H1 (cell line): Measurements from ENCODE around the gene ZC3H18. TPM values are rescaled to one million over a fixed set of nuclear protein-coding genes. Genes with fewer than 3 reads are reported as not detected.

ENCODE experiments used
- CBX5 ChIP-seq: fragments of 300-800, 300-1000 bp; sonication (generic); IDR thresholded peaks from 2 replicates; pipeline ENCODE4 v1.7.1; 2016; ENCODE audit warnings: antibody characterized with exemption, low read length, low read depth
- FOSL1 ChIP-seq: IDR thresholded peaks from 2 replicates; pipeline ENCODE4 v1.6.1; 2011; ENCODE audit warnings: mild to moderate bottlenecking, low read depth, low read length, moderate library complexity; ENCODE audit not compliant: insufficient read depth
- KDM1A ChIP-seq: fragments of 200-600, 300-600 bp; sonication (generic); IDR thresholded peaks from 2 replicates; pipeline ENCODE4 v1.7.1; 2016; ENCODE audit warnings: mild to moderate bottlenecking, low read length, borderline replicate concordance
- SAP30 ChIP-seq: fragments of 300-600 bp; sonication (generic); IDR thresholded peaks from 2 replicates; pipeline ENCODE4 v1.7.1; 2012; ENCODE audit warnings: low read length, moderate library complexity, mild to moderate bottlenecking, inconsistent platforms; ENCODE audit not compliant: insufficient read depth, insufficient replicate concordance
- polyA plus RNA-seq, 7 experiments: library from polyadenylated mRNA; depleted of rRNA in 3 of 7; stranded (reverse) in 5 of 7; unstranded in 2 of 7; fragments of >200 nt in 5 of 7; fragments of 200-250 nt in 2 of 7; gene quantifications; 1 replicate in 5 of 7; 2 replicates in 1 of 7; 4 replicates in 1 of 7; pipeline versions ENCODE4 v1.2.1 to v1.2.3, GENCODE V29; 2011 to 2013; ENCODE audit warnings: missing spikeins in 2 of 7, mixed read lengths in 2 of 7
- total RNA-seq: library from RNA; stranded (reverse); fragmentation: NEBNext Ultra II Directional; extraction: Animal tissue kit (Norgen Biotek cat#: 25700); gene quantifications from 2 replicates; pipeline ENCODE4 v1.2.1, GENCODE V29; 2021
- TF ChIP-seq, protein P1 (sequence below): IDR thresholded peaks from 2 replicates; pipeline ENCODE4 v1.6.1; 2011; ENCODE audit warnings: low read depth, mild to moderate bottlenecking, low read length; ENCODE audit not compliant: insufficient read depth

Gene ZC3H18
- total and polyA plus RNA-seq, 2 of the 8 experiments (the other 6 are each of a cell fraction or from before 2014, with no cell fraction given), result 12.1 to 73.2 TPM

DNA sequence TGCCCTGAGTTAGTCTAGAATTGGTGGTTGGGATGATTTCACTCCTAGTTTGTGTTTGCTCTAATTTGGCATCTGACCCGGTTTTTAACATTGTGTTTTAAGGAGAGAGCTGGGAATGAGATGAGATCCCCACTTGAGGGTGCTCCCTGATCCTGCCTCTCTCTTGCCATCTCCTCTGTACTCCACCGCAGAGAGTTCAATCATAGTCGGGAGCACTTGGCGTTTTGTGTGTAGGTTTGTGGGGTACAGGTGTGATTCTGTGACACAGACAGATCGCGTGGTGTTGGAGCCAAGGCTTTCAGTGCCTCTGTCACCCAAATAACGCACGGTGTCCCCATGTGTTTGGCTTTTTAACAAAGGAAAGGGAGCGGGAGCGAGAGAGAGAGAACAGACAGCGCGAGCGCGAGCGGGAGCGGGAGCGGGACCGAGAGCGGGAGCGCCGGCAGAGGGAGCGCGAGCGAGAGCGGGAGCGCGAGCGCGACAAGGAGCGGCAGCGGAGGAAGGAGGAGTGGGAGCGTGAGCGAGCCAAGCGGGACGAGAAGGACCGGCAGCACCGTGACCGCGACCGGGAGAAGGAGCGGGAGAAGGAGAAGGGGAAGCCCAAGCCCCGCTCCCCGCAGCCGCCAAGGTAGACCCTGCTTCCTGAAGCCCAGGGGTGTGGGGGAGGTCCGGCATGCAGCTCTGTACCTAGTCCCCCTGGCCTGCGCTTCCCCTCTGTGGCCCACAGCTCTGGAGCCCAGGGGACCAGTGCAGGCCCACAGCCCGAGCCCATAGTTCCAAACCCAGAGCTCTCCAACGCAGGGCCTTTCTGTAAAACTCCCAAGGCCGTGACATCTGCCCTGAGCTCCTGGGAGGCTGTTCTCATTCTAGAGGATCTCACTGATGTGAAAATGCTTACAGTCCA lies 41.0 kb downstream of the ZC3H18 start (continued):
- TF ChIP-seq CBX5 (no peak), FOSL1 (no peak), KDM1A (0 out of 2 replicates have a peak, but pooled peaks have one; percentile 27), SAP30 (no peak)
- TF ChIP-seq, protein P1, sequence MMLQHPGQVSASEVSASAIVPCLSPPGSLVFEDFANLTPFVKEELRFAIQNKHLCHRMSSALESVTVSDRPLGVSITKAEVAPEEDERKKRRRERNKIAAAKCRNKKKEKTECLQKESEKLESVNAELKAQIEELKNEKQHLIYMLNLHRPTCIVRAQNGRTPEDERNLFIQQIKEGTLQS, result no peak
